Stimulated activated CD8-positive, alpha-beta memory T cell treated with anti-CD3 and anti-CD28 coated beads, Interleukin-7, amount 100 ng/mL, for 48 hours (primary cell): ENCODE results near the gene CPNE6.
A peak's percentile ranks its signal among the peaks of the same experiment; 100 is the strongest.
"Not testable (repeated sequence)": the region's sequence is repeated elsewhere in the genome, so short reads cannot be mapped to it uniquely, and the experiment has no call there.

Source experiments
- DNase-seq, 2 donors: peaks; one replicate each; pipeline ENCODE4 v3.0.0-alpha.2; 2020; ENCODE audit warnings: low read depth in 1 of 2; ENCODE audit errors: extremely low read depth in 1 of 2

Gene CPNE6

DNA sequence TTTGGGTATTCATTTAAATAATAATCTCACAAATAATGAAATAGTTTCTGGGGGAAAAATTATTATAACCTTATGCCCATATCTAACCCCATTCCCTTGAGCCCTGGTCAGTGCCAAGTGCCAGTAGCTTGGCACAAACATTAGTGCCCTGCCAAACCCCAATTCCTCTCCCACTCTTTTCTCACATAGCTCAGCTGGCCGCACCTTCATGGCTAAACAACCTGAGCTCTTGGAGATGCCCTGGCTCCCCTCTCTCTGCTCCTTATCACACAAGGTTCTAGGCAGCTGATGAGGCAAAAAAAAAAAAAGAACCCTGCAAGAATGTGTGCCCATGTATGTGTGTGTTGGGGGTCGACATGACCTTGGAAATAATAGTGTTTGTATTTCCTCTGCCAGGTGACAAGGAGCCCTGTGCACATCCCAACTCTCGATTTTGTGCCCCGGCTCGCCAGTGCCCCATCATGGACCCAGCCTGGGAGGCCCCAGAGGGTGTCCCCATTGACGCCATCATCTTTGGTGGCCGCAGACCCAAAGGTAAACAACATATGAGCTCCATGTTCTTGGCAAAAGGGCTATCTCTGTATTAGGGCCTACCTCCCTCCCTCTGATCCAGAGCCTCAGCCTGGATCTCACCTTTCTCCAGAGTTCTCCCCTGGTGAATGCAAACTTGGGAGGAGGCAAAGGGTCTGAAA is 31.1 kb downstream of the CPNE6 start:
- no peak for DNase-seq

DNA sequence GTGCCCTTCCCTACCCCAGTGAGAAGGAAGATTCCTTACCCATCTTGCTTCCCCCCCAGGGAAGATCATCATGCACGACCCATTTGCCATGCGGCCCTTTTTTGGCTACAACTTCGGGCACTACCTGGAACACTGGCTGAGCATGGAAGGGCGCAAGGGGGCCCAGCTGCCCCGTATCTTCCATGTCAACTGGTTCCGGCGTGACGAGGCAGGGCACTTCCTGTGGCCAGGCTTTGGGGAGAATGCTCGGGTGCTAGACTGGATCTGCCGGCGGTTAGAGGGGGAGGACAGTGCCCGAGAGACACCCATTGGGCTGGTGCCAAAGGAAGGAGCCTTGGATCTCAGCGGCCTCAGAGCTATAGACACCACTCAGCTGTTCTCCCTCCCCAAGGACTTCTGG is 32.1 kb downstream of the CPNE6 start:
- DNase-seq: no peak

DNA sequence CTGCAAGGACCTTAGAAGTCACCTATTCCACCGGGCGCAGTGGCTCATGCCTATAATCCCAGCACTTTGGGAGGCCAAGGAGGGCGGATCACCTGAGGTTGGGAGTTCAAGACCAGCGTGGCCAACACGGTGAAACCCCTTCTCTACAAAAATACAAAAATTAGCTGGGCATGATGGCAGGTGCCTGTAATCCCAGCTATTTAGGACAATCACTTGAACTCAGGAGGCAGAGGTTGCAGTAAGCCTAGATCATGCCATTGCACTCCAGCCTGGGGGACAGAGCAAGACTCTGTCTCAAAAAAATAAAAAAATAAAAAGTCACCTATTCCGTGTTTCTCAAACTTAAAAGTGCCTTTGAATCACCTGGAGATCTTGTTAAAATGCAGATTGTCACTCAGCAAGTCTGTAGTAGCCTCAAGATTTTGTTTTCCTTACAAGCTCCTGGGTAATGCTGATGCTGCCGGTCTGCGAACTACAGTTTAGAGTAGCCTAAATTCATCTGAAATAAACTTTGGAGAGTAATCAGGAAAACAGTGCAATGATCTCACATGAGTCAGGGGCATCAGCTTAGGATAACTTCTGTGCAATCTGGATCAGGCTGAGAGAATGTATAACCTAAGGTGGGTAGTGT is 34.4 kb downstream of the CPNE6 start:
- DNase-seq: not testable (repeated sequence)

DNA sequence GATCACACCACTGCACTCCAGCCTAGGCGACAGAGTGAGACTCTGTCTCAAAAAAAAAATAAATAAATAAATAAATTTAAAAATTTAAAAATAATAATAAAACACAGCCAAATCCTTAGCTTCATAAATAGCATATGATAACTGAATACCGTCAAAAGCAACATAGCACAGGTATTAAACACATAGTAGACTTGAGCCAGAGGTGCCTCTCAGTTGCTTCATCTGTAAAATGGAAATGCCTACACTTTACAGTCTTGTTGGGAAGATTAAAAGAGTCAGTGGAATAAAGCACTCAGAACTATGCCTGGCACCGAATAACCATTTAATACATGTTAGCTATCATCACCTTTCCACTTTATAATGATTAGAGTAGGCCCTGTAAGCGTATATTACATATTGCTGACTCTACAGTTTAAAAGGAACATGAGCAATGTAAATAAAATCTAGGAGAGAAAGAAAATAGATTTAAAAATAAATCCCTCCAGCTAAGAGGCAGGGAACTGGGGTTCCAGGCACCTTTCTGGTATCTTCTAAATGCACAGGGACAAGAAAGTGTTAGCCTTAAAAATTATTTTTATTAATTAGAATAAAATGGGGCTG is 35.4 kb downstream of the CPNE6 start:
- DNase-seq: no peak

DNA sequence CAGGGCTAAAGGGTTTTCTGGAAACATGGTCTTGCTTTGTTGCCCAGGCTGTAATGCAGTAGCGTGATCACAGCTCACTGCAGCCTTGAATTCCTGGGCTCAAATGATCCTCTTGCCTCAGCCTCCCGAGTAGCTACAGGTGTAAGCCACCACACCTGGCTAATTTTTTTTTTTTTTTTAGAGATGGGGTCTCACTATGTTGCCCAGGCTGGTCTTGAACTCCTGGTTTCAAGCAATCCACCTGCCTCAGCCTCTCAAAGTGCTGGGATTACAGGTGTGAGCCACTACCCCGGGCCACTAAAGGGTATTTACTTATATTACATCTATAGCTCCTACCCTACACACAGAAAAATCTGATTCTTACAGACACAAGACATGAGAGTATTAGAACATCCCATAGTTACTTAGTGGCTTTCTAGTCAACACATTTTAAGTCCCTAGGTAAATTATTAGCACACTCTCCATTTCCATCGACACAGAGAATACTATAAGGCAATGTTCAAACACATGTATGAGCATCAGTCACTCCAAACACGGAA is 37.0 kb downstream of the CPNE6 start:
- no peak for DNase-seq

DNA sequence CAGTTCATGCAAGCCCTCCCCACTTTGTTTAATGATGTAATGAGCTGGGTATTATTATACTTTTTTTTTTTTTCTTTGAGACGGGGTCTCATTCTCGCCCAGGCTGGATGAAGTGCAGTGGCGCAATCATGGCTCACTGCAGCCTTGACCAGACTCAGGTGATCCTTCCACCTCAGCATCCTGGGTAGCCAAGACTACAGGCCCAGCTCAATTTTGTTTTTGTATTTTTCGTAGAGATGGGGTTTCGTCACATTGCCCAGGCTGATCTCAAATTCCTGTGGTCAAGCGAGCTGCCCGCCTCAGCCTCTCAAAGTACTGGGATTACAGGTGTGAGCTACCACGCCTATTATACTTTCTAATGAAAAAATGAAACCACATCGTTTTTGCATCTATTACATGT is 38.7 kb downstream of the CPNE6 start:
- no peak for DNase-seq

DNA sequence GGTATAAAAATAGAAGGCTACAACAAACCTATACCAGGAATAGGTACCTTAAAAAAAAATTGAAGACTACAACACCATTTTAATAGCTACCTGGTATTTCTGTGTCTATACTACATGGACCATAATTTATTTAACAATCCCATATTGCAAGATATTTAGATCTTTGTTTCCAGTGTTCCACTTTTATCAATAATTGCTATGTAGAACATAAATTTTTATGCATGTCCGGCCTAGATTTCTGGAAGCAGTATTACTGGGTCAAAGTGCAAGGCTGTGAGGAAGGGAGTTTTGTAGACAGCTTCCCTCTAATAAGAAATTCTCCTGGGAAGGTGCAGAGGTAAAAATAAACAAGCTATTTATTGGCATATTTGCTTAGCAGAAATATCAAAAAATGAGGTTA is 39.2 kb downstream of the CPNE6 start:
- no peak for DNase-seq

DNA sequence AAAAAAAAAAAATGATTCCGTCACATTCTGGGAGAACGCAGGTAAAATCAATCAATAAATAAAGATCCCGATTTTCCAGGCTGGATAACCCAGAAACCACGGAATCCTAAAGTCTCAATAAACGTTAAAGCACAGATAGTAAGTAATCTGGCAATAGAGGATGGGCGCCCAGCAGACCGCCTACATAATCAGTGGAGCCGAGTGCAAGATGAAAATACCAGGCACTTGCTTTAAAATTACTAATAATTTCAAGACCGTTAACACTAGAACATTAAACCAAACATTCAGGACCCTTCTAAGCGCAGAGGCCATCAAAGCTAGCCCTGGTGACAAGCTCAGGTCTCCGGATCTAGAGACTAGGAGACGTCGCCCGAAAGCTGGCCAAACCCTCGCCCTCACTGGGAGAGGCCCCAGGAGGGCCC is 42.0 kb downstream of the CPNE6 start:
- DNase-seq: no peak

DNA sequence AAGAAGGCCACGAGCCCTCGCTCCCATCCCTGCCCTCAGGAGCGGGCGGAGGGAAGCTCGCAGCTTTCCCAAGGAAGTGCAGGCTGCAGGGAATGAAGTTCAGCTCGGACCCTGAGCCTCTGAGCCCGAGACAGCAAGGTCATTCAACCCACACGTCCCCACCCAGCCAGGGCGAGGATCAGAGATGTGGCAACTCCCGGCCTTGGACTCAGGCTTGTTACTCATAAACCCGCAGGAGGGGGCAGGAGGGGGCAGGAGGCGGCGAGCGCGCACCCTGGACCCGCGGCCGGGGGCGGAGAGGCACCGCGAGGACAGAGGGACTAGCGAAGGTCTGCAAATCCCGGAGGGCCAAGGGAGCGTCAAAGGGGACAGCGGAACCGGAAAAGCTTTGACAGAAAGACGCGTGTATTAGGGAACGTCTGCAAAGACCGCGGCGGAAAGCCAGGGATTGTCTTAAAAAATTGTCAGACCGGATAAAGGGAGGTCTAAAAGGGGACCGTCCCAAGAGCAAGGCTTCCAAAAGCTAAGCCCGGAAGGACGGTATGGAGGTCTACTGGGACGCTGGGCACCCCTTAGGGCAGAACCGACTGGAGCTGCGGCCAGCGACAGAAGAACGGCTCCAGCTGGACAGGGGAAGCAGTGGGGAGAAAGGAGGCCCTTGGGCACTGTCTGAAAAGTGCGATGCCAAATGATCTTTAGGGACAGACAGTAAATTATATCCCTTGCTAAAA is 42.6 kb downstream of the CPNE6 start:
- DNase-seq: peak; percentile 67 to 85

DNA sequence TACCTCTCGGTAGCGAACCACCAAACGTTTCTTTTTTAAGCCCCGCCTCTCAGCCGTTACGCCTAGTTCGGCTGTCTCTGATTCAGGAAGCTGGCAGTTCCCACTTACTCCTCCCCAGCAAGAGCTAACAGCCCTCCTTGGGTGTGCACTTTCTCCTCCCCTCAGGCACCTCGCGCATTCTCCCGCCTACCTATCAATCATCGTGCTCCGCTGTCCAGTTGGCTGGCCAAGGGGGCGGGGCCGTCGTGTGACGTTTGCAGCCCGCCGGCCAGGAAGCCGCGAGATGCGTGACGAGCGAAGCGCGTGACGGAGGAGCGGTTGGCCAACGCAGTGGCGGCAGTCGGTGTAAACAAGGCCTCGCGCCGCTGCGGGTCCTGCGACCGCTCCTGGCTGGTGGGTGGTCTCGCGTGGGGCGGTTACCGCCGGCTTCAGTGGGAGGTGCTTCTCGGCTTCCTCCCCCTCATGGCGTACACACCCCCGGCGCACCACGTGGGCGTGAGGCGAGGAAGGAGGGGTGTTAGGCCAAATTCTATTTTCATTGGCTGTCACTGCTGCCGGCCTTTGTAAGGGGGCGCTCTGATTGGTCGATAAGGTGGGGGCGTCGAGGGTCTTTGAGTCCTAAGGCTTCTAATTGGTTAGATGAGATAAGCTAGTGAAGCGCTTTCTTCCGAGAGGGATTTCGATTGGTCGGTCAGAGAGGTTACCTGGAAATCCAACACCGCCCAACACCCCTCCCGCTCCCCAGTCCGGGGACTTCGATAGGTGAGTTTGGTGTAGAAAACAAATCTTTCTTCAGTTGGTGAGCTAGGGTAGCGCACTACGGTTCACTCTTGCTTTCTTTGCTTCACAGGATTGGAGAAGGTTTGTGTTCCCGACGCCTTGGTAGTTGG is 43.4 kb downstream of the CPNE6 start, which contains the start of the genes DCAF11 and NRL:
Gene DCAF11, plus strand, starts transcription at position 246 of the 890 bp plus-strand sequence. CDS start 818 bp downstream, outside the sequence.
Gene NRL, minus strand, starts transcription at position 418 of the 890 bp plus-strand sequence. CDS start 32,101 bp downstream, outside the sequence.
- DNase-seq: peak; percentile 95 to 99

DNA sequence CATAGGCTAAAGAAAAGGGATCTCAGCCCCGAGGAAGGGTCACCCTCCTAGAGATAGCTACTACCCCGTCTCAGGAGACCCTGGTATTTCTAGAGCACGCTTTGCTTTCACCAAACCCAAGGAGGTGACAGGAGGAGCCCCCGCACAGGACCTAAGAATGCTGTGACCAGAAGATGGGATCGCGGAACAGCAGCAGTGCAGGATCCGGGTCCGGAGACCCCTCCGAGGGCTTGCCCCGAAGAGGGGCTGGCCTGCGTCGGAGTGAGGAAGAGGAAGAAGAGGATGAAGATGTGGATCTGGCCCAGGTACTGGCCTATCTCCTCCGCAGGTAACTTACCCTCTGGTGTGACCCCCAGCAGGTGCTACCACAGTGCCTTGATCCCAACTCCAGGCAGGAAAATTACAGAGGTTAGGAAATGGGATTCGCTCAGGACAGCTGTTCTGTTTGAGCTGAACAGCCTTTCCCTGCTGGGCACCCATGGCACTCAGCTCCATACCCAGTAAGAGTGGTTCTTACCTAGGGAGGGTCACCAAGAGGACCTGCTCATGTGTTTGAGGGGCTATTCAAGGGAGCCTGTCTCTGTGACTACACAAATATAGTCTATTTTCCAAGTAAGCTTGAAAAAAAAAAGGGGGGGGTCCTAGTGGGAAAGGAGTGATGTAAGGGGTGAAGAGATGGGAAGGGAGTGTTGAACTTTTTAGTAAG is 44.2 kb downstream of the CPNE6 start:
- no peak for DNase-seq

DNA sequence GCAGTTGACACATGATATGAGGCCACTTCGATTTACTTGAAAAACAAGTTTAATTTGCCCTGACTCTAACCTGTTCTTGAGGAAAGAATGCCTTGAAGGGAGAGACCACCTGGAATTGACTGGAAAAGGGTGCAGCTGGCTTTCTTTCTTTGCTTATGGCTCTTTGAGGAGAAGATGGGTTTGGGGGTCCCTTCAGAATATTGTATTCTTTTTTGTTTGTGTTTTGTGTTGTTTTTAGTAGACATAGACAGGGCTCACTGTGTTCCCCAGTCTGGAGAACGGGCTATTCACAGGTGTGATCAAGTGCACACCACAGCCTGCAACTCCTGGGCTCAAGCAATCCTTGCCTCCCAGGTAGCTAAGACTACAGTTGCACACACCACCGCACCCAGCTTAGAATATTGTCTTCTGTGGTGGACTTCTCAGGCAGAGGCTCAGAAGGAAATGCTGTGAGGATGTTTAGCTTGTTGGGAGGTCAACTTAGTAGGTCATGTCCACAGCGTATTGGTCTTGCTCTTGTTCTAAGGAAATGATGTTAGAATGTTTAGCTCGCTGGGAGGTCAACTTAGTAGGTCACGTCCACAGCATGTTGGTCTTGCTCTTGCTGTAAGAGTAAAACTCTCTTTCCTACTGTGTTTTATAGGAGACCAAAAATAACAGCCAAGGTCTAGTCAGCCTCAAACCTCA is 44.9 kb downstream of the CPNE6 start:
- no peak for DNase-seq

DNA sequence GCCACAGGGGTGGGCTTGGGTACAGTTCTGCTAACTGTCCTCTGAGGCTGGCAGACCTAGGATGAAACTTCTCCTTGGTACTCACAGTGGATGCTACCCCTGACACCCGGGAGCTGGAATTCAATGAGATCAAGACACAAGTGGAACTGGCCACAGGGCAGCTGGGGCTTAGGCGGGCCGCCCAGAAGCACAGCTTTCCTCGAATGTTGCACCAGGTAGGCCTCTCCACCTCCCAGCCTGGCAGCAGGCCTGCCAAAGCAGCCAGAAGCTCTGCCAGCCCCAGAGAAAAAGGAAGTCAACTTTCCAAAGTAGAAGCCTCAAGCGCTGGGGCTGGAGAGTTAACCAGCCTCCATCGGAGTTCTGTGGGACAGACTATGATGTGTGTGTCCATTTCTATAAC is 45.8 kb downstream of the CPNE6 start:
- DNase-seq: no peak

DNA sequence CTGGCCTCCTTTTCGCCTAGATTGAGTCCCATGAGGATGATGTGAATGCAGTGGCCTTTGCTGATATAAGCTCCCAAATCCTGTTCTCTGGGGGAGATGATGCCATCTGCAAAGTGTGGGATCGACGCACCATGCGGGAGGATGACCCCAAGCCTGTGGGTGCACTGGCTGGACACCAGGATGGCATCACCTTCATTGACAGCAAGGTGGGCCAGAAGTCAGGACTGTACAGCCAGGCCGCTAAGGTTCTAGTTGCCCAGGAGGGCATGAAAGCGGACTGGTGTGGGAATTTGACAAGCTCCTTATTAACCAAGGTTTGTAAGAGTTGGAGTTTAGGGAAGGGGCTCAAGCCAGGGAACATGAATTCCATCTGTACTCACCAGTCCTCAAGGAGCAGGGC is 48.3 kb downstream of the CPNE6 start:
- DNase-seq: no peak

DNA sequence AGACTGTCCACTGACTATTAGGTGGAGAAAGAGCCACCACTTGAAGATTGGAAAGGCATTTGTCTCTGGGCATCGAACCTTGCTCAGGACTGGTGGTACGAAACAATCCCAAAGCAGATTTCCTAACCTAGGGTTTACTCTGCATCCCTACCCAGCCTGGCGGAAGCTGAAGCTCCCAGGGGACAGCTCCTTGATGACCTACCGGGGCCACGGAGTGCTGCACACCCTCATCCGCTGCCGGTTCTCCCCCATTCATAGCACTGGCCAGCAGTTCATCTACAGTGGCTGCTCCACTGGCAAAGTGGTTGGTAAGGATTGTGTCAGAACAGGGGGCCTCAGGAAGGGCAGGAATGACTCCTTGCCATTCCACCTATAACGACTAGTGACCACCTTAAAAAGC is 49.8 kb downstream of the CPNE6 start:
- DNase-seq: no peak

DNA sequence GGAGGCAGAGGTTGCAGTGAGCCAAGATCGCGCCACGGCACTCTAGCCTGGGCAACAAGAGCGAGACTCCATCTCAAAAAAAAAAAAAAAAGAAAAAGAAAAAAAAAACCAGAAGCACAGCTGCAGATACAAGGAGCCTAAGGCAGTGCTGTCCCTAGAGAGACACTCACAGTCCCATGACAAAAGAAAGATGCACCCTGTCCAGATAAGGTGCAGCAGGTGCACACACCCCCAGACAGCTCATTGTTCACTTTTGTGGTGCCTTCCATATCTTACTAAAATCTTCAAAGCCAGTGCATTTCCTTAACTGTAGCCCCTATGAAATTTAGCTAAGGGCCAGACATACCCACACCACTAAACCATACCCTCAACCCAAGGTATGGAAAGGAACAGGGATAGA is 51.1 kb downstream of the CPNE6 start:
- no peak for DNase-seq

DNA sequence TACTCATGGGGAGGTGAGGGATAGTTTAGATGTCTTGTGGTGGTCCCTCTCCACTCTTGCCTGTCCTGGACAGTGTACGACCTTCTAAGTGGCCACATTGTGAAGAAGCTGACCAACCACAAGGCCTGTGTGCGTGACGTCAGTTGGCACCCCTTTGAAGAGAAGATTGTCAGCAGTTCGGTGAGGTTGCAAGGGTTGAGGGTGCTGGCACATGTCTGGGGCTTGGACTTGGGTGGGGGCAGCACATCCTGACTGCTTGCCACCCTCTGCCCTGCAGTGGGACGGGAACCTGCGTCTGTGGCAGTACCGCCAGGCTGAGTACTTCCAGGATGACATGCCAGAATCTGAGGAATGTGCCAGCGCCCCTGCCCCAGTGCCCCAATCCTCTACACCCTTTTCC is 51.5 kb downstream of the CPNE6 start:
- DNase-seq: no peak

DNA sequence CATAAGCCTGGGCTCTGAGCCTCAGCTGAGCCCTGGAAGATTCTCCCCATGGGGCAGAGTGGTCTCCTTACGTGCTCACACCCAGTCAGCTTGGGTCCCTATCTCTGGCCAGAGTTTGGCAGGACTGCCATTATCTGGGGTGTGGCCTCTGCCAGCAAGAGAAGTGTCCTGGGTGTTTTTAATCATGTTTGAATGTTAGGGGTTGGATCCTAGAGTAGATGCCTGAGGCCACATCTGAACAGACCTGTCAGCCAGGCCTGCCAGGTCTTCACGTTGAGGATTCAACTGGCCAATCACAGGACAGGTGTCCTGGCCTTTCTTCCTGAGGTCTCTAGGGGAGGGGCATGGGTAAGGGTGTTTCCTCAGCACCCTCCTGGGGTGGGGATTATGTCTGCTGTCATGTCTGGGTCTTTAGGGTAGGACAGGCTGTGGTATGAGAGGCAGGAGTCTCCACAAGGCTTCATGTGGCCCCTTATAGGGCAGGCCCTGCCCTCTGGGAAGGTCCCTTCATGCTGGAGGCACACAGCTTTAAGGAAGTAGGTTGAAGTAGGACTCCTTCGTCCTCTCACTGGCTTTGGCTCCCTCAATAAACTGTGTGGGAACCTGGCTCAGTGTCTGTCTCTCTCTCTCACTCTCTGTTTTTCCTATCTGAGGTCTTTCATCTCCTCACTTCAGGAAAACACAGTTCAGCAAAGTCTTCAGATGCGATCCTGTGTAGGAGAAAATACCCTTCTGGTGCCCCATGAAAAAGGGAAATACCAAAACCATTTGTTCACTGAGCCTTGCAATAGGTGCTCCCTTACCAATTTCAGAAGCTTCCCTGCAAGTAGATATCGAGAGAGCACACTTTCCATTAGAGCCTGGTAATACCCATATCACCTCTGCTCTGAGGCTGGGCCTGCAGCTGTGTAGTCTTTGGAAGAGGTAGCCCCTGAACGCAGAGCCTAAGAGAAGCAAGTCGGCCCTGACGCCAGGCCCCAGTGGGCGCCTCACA is 52.4 kb downstream of the CPNE6 start:
- DNase-seq: no peak
